HG03432 (cell line): Measurements from ENCODE around the gene TSTD1.

Source experiments
- ATAC-seq: cut with Tn5 transposase; IDR thresholded peaks from one replicate; pipeline ENCODE4 v1.9.1; 2021; ENCODE audit warnings: mild to moderate bottlenecking, moderate library complexity; ENCODE audit not compliant: unreplicated experiment

TSTD1 gene

GRCh38 chr1:161038523-161039153, at the start of gene TSTD1:
TSTD1 (minus strand) TSS chr1:161038964; CDS start chr1:161038889, 75 bp downstream.
- ATAC-seq: peak; percentile 88

- no peak for ATAC-seq
Measured at GRCh38 chr1:161086457-161086856, 47.7 kb upstream of the TSTD1 start.

- no peak for ATAC-seq
Measured at GRCh38 chr1:161085165-161085564, 46.4 kb upstream of the TSTD1 start.

- ATAC-seq: no peak
Measured at GRCh38 chr1:161084597-161084988, 45.8 kb upstream of the TSTD1 start.

GRCh38 chr1:161083748-161084596, 45.2 kb upstream of the TSTD1 start:
- no peak for ATAC-seq

GRCh38 chr1:161082996-161083747, 44.4 kb upstream of the TSTD1 start:
- ATAC-seq: no peak

GRCh38 chr1:161082483-161082882, 43.7 kb upstream of the TSTD1 start:
- ATAC-seq: no peak

- no peak for ATAC-seq
Measured at GRCh38 chr1:161081519-161081918, 42.8 kb upstream of the TSTD1 start.

- no peak for ATAC-seq
Measured at GRCh38 chr1:161080441-161081405, 42.0 kb upstream of the TSTD1 start.

- no peak for ATAC-seq
Measured at GRCh38 chr1:161079436-161080110, 40.8 kb upstream of the TSTD1 start.

- ATAC-seq: no peak
Measured at GRCh38 chr1:161077426-161077825, 38.7 kb upstream of the TSTD1 start.

GRCh38 chr1:161076410-161076809, 37.6 kb upstream of the TSTD1 start:
- no peak for ATAC-seq

GRCh38 chr1:161074676-161075368, 36.1 kb upstream of the TSTD1 start:
- ATAC-seq: no peak

GRCh38 chr1:161073474-161074121, 34.8 kb upstream of the TSTD1 start:
- ATAC-seq: no peak

- ATAC-seq: no peak
Measured at GRCh38 chr1:161072751-161073449, 34.1 kb upstream of the TSTD1 start.

- ATAC-seq: no peak
Measured at GRCh38 chr1:161071886-161072371, 33.2 kb upstream of the TSTD1 start.

- ATAC-seq: no peak
Measured at GRCh38 chr1:161070761-161071160, 32.0 kb upstream of the TSTD1 start.

GRCh38 chr1:161069731-161070270, 31.0 kb upstream of the TSTD1 start, which contains the start of gene ARHGAP30:
ARHGAP30 (minus strand) TSS chr1:161069891; CDS start chr1:161069624, 267 bp downstream.
- ATAC-seq: peak; percentile 89
